VCaP (cell line): Measurements from ENCODE around the gene BIVM.
A peak's percentile ranks its signal among the peaks of the same experiment; 100 is the strongest.

Experiments used
- H3K27ac ChIP-seq: fragments of 450-650 bp; 2 replicates; pipeline ENCODE4 v1.5.1; 2017
- TF ChIP-seq, protein P1 (sequence below): fragments of 450-650 bp; conservative IDR thresholded peaks from 2 replicates; pipeline ENCODE4 v1.5.1; 2017; ENCODE audit warnings: mild to moderate bottlenecking, moderate library complexity

The BIVM gene

DNA sequence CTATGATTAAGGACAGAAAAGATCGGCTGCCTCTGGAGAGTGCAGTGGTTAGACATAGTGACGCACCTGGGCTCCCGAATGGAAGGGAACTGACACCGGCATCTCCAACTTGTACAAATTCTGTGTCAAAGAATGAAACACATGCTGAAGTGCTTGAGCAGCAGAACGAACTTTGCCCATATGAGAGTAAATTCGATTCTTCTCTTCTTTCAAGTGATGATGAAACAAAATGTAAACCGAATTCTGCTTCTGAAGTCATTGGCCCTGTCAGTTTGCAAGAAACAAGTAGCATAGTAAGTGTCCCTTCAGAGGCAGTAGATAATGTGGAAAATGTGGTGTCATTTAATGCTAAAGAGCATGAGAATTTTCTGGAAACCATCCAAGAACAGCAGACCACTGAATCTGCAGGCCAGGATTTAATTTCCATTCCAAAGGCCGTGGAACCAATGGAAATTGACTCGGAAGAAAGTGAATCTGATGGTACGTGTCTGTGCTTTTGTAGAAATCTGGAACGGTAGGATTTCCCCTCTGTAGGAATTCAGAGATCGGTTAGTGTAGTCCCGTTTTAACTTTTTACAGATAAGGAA, 63.8 kb downstream of the BIVM start:
- TF ChIP-seq, protein P1, sequence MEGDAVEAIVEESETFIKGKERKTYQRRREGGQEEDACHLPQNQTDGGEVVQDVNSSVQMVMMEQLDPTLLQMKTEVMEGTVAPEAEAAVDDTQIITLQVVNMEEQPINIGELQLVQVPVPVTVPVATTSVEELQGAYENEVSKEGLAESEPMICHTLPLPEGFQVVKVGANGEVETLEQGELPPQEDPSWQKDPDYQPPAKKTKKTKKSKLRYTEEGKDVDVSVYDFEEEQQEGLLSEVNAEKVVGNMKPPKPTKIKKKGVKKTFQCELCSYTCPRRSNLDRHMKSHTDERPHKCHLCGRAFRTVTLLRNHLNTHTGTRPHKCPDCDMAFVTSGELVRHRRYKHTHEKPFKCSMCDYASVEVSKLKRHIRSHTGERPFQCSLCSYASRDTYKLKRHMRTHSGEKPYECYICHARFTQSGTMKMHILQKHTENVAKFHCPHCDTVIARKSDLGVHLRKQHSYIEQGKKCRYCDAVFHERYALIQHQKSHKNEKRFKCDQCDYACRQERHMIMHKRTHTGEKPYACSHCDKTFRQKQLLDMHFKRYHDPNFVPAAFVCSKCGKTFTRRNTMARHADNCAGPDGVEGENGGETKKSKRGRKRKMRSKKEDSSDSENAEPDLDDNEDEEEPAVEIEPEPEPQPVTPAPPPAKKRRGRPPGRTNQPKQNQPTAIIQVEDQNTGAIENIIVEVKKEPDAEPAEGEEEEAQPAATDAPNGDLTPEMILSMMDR, result no peak
- H3K27ac ChIP-seq, result no peak overlapping the region

DNA sequence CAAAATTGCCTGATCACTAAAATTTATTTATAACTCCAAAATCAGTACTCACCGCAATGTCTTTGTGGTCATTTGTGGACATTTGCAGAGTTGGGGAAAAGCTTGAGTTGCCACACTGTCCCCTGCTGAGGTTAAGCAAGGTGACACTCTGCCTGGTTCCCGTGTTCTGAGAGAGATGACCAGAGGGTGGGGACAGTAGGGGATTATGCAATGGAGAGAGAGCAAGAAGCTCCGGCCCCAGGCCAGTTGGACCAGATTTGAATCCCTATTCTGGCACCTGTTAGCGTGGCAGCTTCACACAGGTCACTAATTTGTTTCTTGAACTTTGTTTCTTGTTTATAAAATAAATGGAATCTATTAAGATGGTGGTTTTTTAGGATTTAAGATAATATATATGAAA, 64.7 kb downstream of the BIVM start:
- H3K27ac ChIP-seq, result no peak overlapping the region
- TF ChIP-seq, protein P1, result no peak

DNA sequence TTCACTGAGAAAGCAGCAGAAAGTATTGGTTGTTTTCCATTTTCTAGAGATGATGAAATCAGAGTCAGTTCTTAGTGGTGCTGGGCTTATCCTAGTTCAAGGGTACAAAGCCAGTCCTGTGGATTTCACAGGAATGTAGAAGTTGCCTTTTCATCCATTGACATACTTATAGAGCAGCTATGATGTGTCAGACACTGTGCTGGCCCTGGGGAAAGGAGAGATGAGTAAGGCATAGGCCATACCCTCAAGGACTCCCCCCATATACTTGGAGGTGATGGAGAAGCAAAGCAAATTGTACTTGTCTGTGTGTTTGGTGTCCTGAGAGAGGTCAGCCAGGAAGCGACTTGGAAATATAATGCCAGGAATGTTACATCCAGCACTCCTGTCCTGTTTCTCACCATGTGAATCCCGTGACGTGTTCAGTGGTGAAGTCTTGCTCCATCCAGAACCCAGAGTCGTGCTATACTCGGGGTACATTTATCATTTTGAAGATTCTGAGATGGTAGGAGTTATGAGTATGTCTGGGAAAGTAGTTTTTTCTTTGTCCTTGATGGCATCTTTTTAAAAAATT, 69.5 kb downstream of the BIVM start:
- TF ChIP-seq, protein P1, result no peak

DNA sequence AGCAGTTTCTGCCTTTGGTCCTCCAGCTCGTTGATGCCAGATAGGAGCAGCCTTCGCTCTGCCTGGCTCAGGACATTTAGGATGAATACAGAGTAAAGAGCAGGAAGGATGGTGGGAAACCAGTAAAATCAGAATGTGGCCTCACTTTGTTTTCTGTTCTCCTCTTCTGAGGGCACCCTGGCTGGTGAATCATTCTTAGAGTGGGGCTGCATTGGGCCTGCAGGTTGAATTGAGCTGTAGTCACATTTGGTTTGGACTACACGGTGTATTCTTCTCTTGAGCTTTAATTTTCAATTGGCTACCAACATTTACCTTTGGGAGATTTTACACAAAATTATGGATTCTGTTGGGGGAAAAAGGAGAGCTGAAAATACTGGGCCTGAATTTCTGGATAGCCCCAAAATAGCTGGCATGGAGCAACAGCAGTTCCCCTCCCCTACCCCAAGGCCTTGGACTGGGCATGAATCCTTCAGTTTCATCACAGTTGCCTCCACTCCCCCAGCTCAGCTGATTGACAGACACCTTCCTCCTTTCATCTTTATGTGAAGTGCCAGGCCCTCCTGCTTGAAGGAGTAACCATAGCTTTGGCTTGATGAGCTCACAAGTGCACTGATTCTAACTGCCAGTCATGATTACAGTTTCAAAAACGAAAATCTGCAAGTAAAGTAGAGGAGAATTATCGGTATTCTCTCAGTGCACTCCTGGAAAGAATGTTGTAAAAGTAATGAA, 71.2 kb downstream of the BIVM start:
- TF ChIP-seq, protein P1, result no peak
- H3K27ac ChIP-seq, result no peak overlapping the region

More for the DNA sequence above, 69.5 kb downstream of the BIVM start:
- no peak overlapping the region for H3K27ac ChIP-seq

DNA sequence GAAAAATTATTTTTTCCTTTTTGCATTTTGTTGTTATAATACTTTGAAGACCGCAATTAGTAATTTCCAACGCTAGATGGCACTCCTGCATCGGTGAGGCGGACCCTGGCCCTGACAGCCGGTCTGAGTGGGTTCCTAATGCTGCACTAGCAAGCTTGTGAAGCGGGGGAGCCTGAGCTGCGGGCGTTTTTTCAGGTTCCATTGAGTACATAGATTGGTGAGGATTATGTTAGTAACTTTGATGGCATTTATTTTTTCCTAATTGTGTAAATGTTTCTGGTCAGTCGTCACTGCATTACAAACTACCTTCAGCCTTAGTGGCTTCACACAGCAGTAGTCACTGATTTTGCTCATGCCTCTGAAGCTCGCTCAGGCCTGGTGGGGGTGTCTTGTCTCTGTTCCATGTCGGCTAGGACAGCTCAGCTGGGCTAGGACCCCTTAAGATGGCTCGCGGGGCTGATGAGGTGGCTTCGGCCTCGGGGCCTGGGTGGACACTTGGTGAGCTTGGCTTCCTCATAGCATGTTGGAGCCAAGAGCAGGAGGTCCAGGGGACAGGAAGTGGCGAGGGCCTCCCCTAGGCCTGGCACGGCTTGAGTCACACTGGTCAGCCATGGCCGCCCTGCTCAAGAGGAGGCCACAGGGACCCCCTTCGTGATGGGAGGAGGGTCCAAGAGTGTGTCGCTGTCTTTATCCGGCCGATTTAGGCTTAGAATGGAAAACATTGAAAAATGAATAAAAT, 71.9 kb downstream of the BIVM start:
- no peak overlapping the region for H3K27ac ChIP-seq
- TF ChIP-seq, protein P1, result peak; percentile 97

DNA sequence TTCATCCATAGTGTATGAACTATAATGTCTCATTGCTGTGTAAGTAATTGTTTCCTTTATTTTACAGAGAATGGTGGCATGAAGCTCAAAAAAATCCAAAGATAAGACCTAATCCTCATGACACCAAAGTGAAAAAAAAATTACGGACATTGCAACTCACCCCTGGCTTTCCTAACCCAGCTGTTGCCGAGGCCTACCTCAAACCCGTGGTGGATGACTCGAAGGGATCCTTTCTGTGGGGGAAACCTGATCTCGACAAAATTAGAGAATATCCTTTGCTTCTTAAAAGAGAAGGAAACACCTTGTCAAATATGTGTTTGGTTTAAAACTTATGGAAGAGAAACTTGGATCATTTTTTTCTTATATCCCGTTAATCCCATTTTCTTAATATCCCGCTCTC, 73.2 kb downstream of the BIVM start:
- TF ChIP-seq, protein P1, result no peak
- H3K27ac ChIP-seq, result no peak overlapping the region

DNA sequence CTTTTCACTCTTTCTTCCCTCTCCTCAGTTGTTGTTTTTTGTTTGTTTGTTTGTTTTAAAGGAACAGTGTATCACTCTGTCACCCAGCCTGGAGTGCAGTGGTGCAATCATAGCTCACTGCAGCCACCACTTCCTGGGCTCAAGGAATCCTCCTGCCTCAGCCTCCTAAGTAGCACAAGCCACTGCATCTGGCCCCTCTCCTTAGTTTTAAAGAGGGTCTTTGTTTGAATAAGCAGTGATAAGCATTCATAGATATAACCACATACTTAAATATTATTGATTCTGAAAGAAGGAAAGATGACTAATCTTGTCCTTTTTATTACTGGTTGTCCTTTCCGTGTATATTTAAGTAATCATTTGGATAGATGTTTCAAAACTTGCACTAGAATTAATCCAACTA, 73.6 kb downstream of the BIVM start:
- TF ChIP-seq, protein P1, result no peak
- no peak overlapping the region for H3K27ac ChIP-seq
